ENCODE measurements around the gene KATNB1. TPM values are rescaled to one million over a fixed set of nuclear protein-coding genes. Genes with fewer than 3 reads are reported as not detected.

Gene KATNB1
- total RNA-seq, 1 experiment from 2014 or later, result 37.7 TPM

DNA sequence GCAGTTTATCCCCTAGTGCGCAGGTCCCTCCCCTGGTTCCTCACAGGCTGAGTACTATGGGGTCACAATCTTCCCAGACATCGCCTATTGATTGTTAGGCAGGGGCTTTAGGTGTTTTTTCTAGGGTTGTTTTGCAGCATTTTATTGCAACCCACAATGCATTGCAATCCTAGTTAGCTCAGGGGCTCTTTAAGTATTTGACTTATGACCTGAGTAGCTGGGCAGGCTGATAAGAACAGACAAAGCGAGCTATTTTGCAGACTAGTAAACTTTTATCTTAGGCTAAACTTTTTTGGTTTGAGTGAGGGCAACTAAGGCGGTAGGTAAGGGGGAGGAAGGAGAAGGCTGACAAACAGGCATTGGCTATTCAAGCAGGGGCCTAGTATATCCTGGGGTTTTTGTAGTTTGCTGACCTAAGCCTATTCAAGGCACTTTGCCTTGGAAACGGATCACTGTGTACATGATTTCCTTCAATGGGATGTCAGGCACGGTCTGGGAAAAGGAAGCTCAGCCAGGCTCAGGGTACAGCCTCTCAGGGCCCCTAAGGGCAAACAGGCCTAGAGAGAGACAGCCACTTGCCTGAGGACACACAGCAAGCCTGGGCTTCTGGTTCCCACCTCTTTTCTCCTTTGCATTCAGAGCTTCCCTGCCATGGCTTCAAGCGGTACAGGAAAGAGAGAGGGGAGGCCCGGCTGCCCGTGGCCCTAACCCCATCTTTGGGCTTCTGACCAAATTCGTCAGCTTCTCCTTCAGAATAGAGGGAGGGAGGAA lies 34.6 kb upstream of the KATNB1 start:
- no TSS peak for BruUV-seq (replicated peaks)
- Histone ChIP-seq H2AFZ (ENCODE audit: low read length) (no peak overlapping the region), H3K4me3 (ENCODE audit: low read length) (no peak overlapping the region), H3K9me3 (ENCODE audit: low read length) (no peaks in the 10 kb centered on the region), H3K9me2 (replicated peaks; ENCODE audit: low read length) (no peaks in the 10 kb centered on the region), H3K9ac (ENCODE audit: low read length) (no peak overlapping the region), H3K27ac (ENCODE audit: low read length) (no peak overlapping the region), H3K4me1 (ENCODE audit: insufficient read depth, low read length) (no peaks in the 10 kb centered on the region), H3K36me3 (ENCODE audit: low read depth, low read length) (no peaks in the 10 kb centered on the region), H4K20me1 (ENCODE audit: low read length) (no peaks in the 10 kb centered on the region), H3K79me2 (ENCODE audit: low read length) (no peaks in the 10 kb centered on the region), H3K27me3 (ENCODE audit: low read length) (no peaks in the 10 kb centered on the region), H3K4me2 (ENCODE audit: low read length) (no peak overlapping the region), H3F3A (ENCODE audit: low read length, unreplicated experiment) (no peaks in the 10 kb centered on the region)
- ChIA-PET POLR2A (ENCODE audit: unreplicated experiment) (no interaction called here), CTCF (no interaction called here)
- intact Hi-C loops (cut with micrococcal nuclease), result no loop called here
- no peak for DNase-seq
- TF ChIP-seq EZH2 (IDR thresholded peaks at IDR 0.05; ENCODE audit: low read length, unreplicated experiment) (no peak), EZH2phosphoT487 (IDR thresholded peaks at IDR 0.05; ENCODE audit: borderline replicate concordance, low read length) (no peak), CTCF (conservative IDR thresholded peaks at IDR 0.05; ENCODE audit: low read depth, low read length) (no peak)
- no peak for ATAC-seq

DNA sequence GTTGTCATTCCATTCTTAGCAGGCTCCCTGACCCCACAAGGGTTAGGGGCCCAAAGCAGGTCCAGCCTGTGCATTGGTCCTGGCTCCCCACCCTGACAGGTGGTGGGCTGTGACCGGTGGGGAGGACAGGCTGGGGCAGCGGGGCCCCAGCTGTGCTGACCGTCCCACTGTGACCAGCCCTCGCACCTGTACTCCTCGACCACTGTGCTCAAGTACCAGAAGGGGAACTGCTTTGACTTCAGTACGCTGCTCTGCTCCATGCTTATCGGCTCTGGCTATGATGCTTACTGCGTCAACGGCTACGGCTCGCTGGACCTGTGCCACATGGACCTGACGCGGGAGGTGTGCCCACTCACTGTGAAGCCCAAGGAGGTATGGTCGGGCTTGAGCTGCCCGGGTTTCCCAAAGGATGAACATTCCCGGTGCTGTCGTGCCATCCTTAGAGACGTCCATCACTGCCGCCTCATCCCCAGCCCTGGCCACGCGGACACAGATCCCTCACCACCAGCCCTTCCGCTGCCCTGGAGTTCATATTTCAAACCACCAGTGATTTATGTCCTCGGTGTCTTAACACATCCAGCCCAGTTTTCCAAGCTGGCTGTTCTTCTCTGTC lies 33.7 kb upstream of the KATNB1 start:
- Histone ChIP-seq H4K20me1 (ENCODE audit: low read length) (no peaks in the 10 kb centered on the region), H2AFZ (ENCODE audit: low read length) (no peak overlapping the region), H3K4me3 (ENCODE audit: low read length) (no peak overlapping the region), H3F3A (ENCODE audit: low read length, unreplicated experiment) (no peaks in the 10 kb centered on the region), H3K9me3 (ENCODE audit: low read length) (no peaks in the 10 kb centered on the region), H3K27me3 (ENCODE audit: low read length) (no peaks in the 10 kb centered on the region), H3K4me2 (ENCODE audit: low read length) (no peak overlapping the region), H3K4me1 (ENCODE audit: insufficient read depth, low read length) (no peaks in the 10 kb centered on the region), H3K9ac (ENCODE audit: low read length) (no peak overlapping the region), H3K36me3 (ENCODE audit: low read depth, low read length) (no peaks in the 10 kb centered on the region), H3K9me2 (replicated peaks; ENCODE audit: low read length) (no peaks in the 10 kb centered on the region), H3K27ac (ENCODE audit: low read length) (no peak overlapping the region), H3K79me2 (ENCODE audit: low read length) (no peaks in the 10 kb centered on the region)
- TF ChIP-seq EZH2phosphoT487 (IDR thresholded peaks at IDR 0.05; ENCODE audit: borderline replicate concordance, low read length) (no peak), EZH2 (IDR thresholded peaks at IDR 0.05; ENCODE audit: low read length, unreplicated experiment) (no peak), CTCF (conservative IDR thresholded peaks at IDR 0.05; ENCODE audit: low read depth, low read length) (no peak)
- ChIA-PET POLR2A (ENCODE audit: unreplicated experiment) (no interaction called here), CTCF (no interaction called here)
- no peak for DNase-seq
- ATAC-seq, result no peak
- intact Hi-C loops (cut with micrococcal nuclease), result no loop called here
- BruUV-seq (replicated peaks), result no TSS peak

DNA sequence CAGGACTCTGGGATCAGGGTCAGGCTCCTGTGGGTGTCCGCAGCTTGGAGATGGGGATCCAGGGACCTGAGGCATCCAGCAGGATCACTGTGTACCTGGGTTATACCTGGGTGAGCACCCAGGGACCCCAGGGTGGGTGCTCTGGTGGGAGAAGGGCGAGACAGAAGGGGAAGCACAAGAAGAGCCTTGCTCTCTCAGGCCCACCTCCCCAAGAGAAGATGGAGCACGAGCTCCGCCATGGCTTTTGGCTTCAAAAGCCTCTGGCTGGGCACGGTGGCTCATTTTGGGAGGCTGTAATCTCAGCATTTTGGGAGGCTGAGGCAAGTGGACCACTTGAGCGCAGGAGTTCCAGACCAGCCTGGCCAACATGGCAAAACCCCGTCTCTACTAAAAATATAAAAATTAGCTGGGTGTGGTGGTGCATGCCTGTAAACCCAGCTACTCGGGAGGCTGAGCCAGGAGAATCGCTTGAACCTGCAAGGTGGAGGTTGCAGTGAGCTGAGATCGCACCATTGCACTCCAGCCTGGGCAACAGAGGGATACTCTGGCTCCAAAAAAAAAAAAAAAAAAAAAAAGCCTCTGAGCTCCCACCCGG lies 32.1 kb upstream of the KATNB1 start:
- H3K27me3 ChIP-seq (ENCODE audit: low read length), result no peaks in the 10 kb centered on the region
- H3K9ac ChIP-seq (ENCODE audit: low read length), result no peak overlapping the region
- H3K36me3 ChIP-seq (ENCODE audit: low read depth, low read length), result no peaks in the 10 kb centered on the region
- no peak for ATAC-seq
- no peaks in the 10 kb centered on the region for H3K9me3 ChIP-seq (ENCODE audit: low read length)
- CTCF ChIA-PET, result no interaction called here
- no peaks in the 10 kb centered on the region for H3F3A ChIP-seq (ENCODE audit: low read length, unreplicated experiment)
- no peak overlapping the region for H3K4me3 ChIP-seq (ENCODE audit: low read length)
- BruUV-seq (replicated peaks), result no TSS peak
- H3K4me1 ChIP-seq (ENCODE audit: insufficient read depth, low read length), result no peaks in the 10 kb centered on the region
- H3K27ac ChIP-seq (ENCODE audit: low read length), result no peak overlapping the region
- POLR2A ChIA-PET (ENCODE audit: unreplicated experiment), result no interaction called here
- H4K20me1 ChIP-seq (ENCODE audit: low read length), result no peaks in the 10 kb centered on the region
- DNase-seq, result no peak
- H2AFZ ChIP-seq (ENCODE audit: low read length), result no peak overlapping the region
- no peaks in the 10 kb centered on the region for H3K9me2 ChIP-seq (replicated peaks; ENCODE audit: low read length)
- intact Hi-C loops (cut with micrococcal nuclease), result no loop called here
- H3K79me2 ChIP-seq (ENCODE audit: low read length), result no peaks in the 10 kb centered on the region
- H3K4me2 ChIP-seq (ENCODE audit: low read length), result no peak overlapping the region
- no peak for TF ChIP-seq CTCF (conservative IDR thresholded peaks at IDR 0.05; ENCODE audit: low read depth, low read length)
- no peak for TF ChIP-seq EZH2phosphoT487 (IDR thresholded peaks at IDR 0.05; ENCODE audit: borderline replicate concordance, low read length)
- no peak for TF ChIP-seq EZH2 (IDR thresholded peaks at IDR 0.05; ENCODE audit: low read length, unreplicated experiment)
